SK-N-SH (cell line): Measurements from ENCODE around the gene GAS6. TPM values are rescaled to one million over a fixed set of nuclear protein-coding genes. Genes with fewer than 3 reads are reported as not detected.
A peak's percentile ranks its signal among the peaks of the same experiment; 100 is the strongest.

Source experiments
- CTCF ChIA-PET: fragments of 300-600, 350-600 bp; formaldehyde crosslinking; extraction: SDS; loops from one replicate; lab custom pipeline; 2021; lab: Yijun Ruan, JAX
- POLR2A ChIA-PET: fragments of 350-600 bp; sonication (Branson Sonifier 250); formaldehyde crosslinking; extraction: SDS; loops from one replicate; lab custom pipeline; 2020; ENCODE audit warnings: antibody characterized with exemption, inconsistent platforms; lab: Yijun Ruan, JAX
- DNase-seq: peaks from one replicate; pipeline ENCODE4 v3.0.0; 2012
- H2AFZ ChIP-seq: fragments of 200-600 bp; sonication (generic); 2 replicates; pipeline ENCODE4 v1.8.1; 2016; ENCODE audit warnings: antibody characterized with exemption, mild to moderate bottlenecking, low read depth
- H3F3A ChIP-seq: fragments of 200-600 bp; sonication (generic); replicated peaks from 2 replicates; pipeline ENCODE3; 2016; ENCODE audit warnings: antibody characterized with exemption, mild to moderate bottlenecking; ENCODE audit not compliant: insufficient read depth
- H3K27ac ChIP-seq, 2 experiments: fragments of 200-500 bp in 1 of 2; fragments of 200-600 bp in 1 of 2; sonication (Bioruptor generic) in 1 of 2; sonication (generic), shearing (Covaris generic) in 1 of 2; 2 replicates each; pipeline versions ENCODE4 v1.5.1 to v1.6.1; 2014 to 2016; ENCODE audit warnings: low read depth in 2 of 2, inconsistent platforms in 1 of 2, low read length in 1 of 2, mild to moderate bottlenecking in 1 of 2, mixed read lengths in 1 of 2
- H3K27me3 ChIP-seq: fragments of 200-600 bp; sonication (generic), shearing (Covaris generic); 2 replicates; pipeline ENCODE4 v1.6.1; 2016; ENCODE audit warnings: mixed run types; ENCODE audit not compliant: insufficient read depth
- H3K36me3 ChIP-seq, 2 experiments: fragments of 200-500 bp in 1 of 2; fragments of 200-600 bp in 1 of 2; sonication (Bioruptor generic) in 1 of 2; sonication (generic) in 1 of 2; replicated peaks in 1 of 2; 2 replicates each; pipeline versions ENCODE3 to v1.5.1; 2014 to 2016; ENCODE audit warnings: low read length in 1 of 2, mild to moderate bottlenecking in 1 of 2; ENCODE audit not compliant: insufficient read depth in 2 of 2, control insufficient read depth in 1 of 2
- H3K4me1 ChIP-seq, 2 experiments: fragments of 200-500 bp in 1 of 2; fragments of 200-600 bp in 1 of 2; sonication (Bioruptor generic) in 1 of 2; sonication (generic), shearing (Covaris generic) in 1 of 2; 2 replicates each; pipeline versions ENCODE4 v1.5.1 to v1.6.1; 2014 to 2016; ENCODE audit warnings: low read depth in 1 of 2, low read length in 1 of 2, mixed run types in 1 of 2; ENCODE audit not compliant: insufficient read depth in 2 of 2, control insufficient read depth in 1 of 2
- H3K4me2 ChIP-seq: fragments of 200-600 bp; sonication (generic), shearing (Covaris generic); 2 replicates; pipeline ENCODE4 v1.6.1; 2017; ENCODE audit warnings: mixed run types
- H3K4me3 ChIP-seq, 2 experiments: fragments of 200-500 bp in 1 of 2; fragments of 200-600 bp in 1 of 2; sonication (Bioruptor generic) in 1 of 2; sonication (generic), shearing (Covaris generic) in 1 of 2; 2 replicates each; pipeline versions ENCODE4 v1.5.1 to v1.8.1; 2014 to 2016; ENCODE audit warnings: low read depth in 2 of 2, inconsistent platforms in 1 of 2, low read length in 1 of 2, mild to moderate bottlenecking in 1 of 2, mixed read lengths in 1 of 2, moderate library complexity in 1 of 2
- H3K79me2 ChIP-seq: fragments of 200-600 bp; sonication (generic); 2 replicates; pipeline ENCODE4 v1.8.1; 2017; ENCODE audit warnings: mild to moderate bottlenecking; ENCODE audit not compliant: insufficient read depth
- H3K9ac ChIP-seq: fragments of 200-600 bp; sonication (generic); 2 replicates; pipeline ENCODE4 v1.6.1; 2017; ENCODE audit warnings: mixed run types
- H3K9me2 ChIP-seq: fragments of 200-600 bp; sonication (generic); 2 replicates; pipeline ENCODE4 v1.6.1; 2017; ENCODE audit warnings: mixed run types
- H3K9me3 ChIP-seq: fragments of 200-600 bp; sonication (generic); 2 replicates; pipeline ENCODE4 v1.6.1; 2017; ENCODE audit warnings: mixed run types, mild to moderate bottlenecking, moderate library complexity
- H4K20me1 ChIP-seq: fragments of 200-600 bp; sonication (generic); 2 replicates; pipeline ENCODE4 v1.6.1; 2017; ENCODE audit warnings: mild to moderate bottlenecking, mixed run types; ENCODE audit not compliant: insufficient read depth
- CHD2 ChIP-seq: fragments of 150-350 bp; IDR thresholded peaks from 2 replicates; pipeline ENCODE4 v1.6.1; 2018; ENCODE audit warnings: low read length; ENCODE audit not compliant: partially characterized antibody
- EP300 ChIP-seq, 2 experiments: IDR thresholded peaks; 2 replicates each; pipeline versions ENCODE4 v1.4.0 to v1.6.1; 2012; ENCODE audit warnings: borderline replicate concordance in 1 of 2, low read depth in 1 of 2, low read length in 1 of 2
- FOSL2 ChIP-seq: IDR thresholded peaks from 2 replicates; pipeline ENCODE4 v1.4.0; 2012; ENCODE audit warnings: low read depth, mild to moderate bottlenecking, moderate library complexity, borderline replicate concordance
- FOXJ3 ChIP-seq: sonication (generic); formaldehyde crosslinking; IDR thresholded peaks from 2 replicates; pipeline ENCODE4 v1.5.1; 2020; ENCODE audit warnings: mild to moderate bottlenecking, missing genetic modification reagents
- GATA2 ChIP-seq: sonication (generic); formaldehyde crosslinking; IDR thresholded peaks from 2 replicates; pipeline ENCODE4 v1.5.0; 2020; ENCODE audit warnings: mild to moderate bottlenecking, missing genetic modification reagents
- IRF3 ChIP-seq: fragments of 150-350 bp; IDR thresholded peaks from 2 replicates; pipeline ENCODE4 v1.6.1; 2016; ENCODE audit warnings: mild to moderate bottlenecking, low read depth, low read length
- MXI1 ChIP-seq: IDR thresholded peaks from 2 replicates; pipeline ENCODE4 v1.6.1; 2012; ENCODE audit warnings: mild to moderate bottlenecking, low read depth, low read length, improper control_type of control experiment
- NFIC ChIP-seq: IDR thresholded peaks from 2 replicates; pipeline ENCODE4 v1.4.0; 2012; ENCODE audit warnings: borderline replicate concordance
- NRF1 ChIP-seq: IDR thresholded peaks from 2 replicates; pipeline ENCODE4 v1.6.1; 2012; ENCODE audit warnings: low read depth, mild to moderate bottlenecking, low read length
- RAD21 ChIP-seq: IDR thresholded peaks from 2 replicates; pipeline ENCODE4 v1.6.1; 2012; ENCODE audit warnings: mild to moderate bottlenecking, low read length
- RXRA ChIP-seq: IDR thresholded peaks from 2 replicates; pipeline ENCODE4 v1.4.0; 2012; ENCODE audit warnings: low read depth, mild to moderate bottlenecking, borderline replicate concordance
- TCF12 ChIP-seq: IDR thresholded peaks from 2 replicates; pipeline ENCODE4 v1.4.0; 2012
- USF1 ChIP-seq: IDR thresholded peaks from 2 replicates; pipeline ENCODE4 v1.4.0; 2012; ENCODE audit warnings: low read depth, borderline replicate concordance
- USF2 ChIP-seq: fragments of 150-350 bp; IDR thresholded peaks from 2 replicates; pipeline ENCODE4 v1.6.1; 2017; ENCODE audit warnings: antibody characterized with exemption, low read length, low read depth, borderline replicate concordance
- WGBS: methylation state at CpG from one replicate; pipeline ENCODE4 v1.1.6; 2017; ENCODE audit warnings: low lambda C conversion rate; 5-methylcytosine and 5-hydroxymethylcytosine counted together
- polyA plus RNA-seq, 3 experiments: library from polyadenylated mRNA; depleted of rRNA; stranded (reverse); fragments of >200 nt; gene quantifications; 2 replicates each; pipeline ENCODE4 v1.2.3, GENCODE V29; 2012
- TF ChIP-seq, protein P1 (sequence below): IDR thresholded peaks from 2 replicates; pipeline ENCODE4 v1.4.0; 2012; ENCODE audit warnings: low read depth

The GAS6 gene
- polyA plus RNA-seq, 1 of the 3 experiments (the other 2 are of a cell fraction), result 380 TPM

DNA sequence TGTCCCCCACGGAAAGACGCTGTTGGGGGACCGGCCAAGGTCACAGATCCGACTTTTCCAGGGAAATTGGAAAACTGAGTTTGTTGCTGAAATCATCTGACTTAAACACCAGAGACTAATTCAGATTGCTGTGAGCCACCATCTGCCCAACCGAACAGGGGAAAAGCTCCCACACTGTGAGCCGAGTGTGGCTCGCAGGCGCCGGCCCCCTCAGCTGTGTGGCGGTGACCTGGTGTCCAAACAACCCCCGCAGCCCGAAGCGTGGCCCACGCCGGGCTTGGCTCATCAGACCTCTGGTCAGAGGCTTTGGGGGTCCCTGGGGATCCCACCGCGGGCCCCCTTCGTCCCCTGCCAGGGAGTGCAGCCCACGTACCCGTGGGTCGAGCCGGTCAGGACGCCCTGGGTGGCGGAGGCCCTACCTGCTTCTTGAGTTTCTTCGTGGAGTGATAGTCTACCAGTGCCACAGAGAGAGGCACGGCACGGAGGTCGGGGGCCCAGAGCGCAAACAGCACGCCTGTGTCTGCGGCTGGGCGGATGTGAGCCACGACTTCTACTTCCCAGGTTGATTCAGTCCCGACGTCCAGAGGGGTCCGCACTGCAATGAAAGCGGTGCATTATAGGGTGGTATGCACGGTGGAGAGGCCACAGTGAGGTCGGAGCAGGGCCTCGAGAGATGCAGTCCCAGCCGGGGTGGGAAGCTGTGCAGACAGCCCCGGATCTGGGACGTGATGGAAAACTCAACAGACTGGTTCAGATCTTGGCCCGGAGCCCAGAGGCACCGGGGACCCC, 40.7 kb downstream of the GAS6 start:
- CTCF ChIA-PET, result interaction anchor here (1.2 kb wide), 1 partner anchor 403 kb away, joined by 3 read pairs; no protein-coding TSS in a partner anchor
- Histone ChIP-seq H3F3A (peaks cover 37% of the 10 kb centered on the region), H2AFZ (no peak overlapping the region), H3K4me2 (no peak overlapping the region), H3K9me3 (no peaks in the 10 kb centered on the region), H3K27me3 (no peaks in the 10 kb centered on the region), H3K9ac (no peak overlapping the region), H3K4me1 (peaks cover 22 to 38% of the 10 kb centered on the region in 2 experiments; a peak in 3 of 4 replicates), H3K79me2 (no peaks in the 10 kb centered on the region; the same call in 1 of the 2 replicates), H3K4me3 (no peak overlapping the region), H3K36me3 (peaks cover 0 to 36% of the 10 kb centered on the region in 2 experiments), H4K20me1 (no peaks in the 10 kb centered on the region), H3K27ac (peak overlapping the region; percentile 93 to 98; a peak in 2 of 4 replicates), H3K9me2 (no peaks in the 10 kb centered on the region)
- POLR2A ChIA-PET, result no interaction called here
- 98% methylated on average over 18 of the region's 45 CpGs for WGBS
- TF ChIP-seq TCF12 (no peak), GATA2 (no peak), CHD2 (no peak), FOSL2 (no peak), USF2 (no peak), NFIC (no peak), RXRA (no peak), FOXJ3 (CRISPR knock-in tag) (no peak), EP300 (IDR thresholded peaks at IDR 0.05; ENCODE audit: borderline replicate concordance in 1 of 2, low read depth in 1 of 2, low read length in 1 of 2) (no peak), USF1 (no peak)
- no peak for DNase-seq

DNA sequence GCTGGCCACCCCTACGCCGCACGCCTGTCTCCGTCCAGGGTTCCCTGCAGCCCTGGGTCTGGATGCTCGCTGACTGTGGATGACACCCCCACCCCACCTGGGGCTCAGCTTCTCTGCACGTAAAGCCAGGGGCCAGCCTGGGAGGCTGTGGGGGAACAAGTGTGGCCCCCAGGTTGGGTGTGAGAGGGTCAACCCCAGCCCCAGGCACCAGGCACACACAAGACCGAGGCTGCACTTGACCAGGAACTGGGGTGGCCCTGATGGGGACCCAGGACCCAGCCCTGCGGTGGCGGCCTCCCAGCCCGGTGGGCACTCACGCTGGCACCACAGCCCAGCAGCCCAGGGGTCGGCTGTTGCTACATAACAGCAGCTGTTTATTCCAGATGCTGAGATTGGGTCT, 41.6 kb downstream of the GAS6 start:
- Histone ChIP-seq H3K9ac (0 out of 2 replicates have a peak overlapping the region, but pooled peaks have one; percentile 53), H3K79me2 (no peaks in the 10 kb centered on the region; the same call in 1 of the 2 replicates), H3K9me2 (no peaks in the 10 kb centered on the region), H2AFZ (no peak overlapping the region), H3K27me3 (no peaks in the 10 kb centered on the region), H3K27ac (peak overlapping the region; percentile 93 to 98), H3K4me3 (no peak overlapping the region), H3K4me1 (peaks cover 22 to 44% of the 10 kb centered on the region in 2 experiments; a peak in 3 of 4 replicates), H3K36me3 (peaks cover 0 to 32% of the 10 kb centered on the region in 2 experiments), H4K20me1 (no peaks in the 10 kb centered on the region), H3K9me3 (no peaks in the 10 kb centered on the region), H3K4me2 (peak overlapping the region; percentile 83; the same call in 1 of the 2 replicates), H3F3A (peaks cover 42% of the 10 kb centered on the region)
- TF ChIP-seq MXI1, result no peak
- TF ChIP-seq, protein P1, sequence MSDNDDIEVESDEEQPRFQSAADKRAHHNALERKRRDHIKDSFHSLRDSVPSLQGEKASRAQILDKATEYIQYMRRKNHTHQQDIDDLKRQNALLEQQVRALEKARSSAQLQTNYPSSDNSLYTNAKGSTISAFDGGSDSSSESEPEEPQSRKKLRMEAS, result no peak
- no peak for TF ChIP-seq FOSL2
- no peak for TF ChIP-seq RAD21
- no peak for TF ChIP-seq IRF3
- TF ChIP-seq FOXJ3 (CRISPR knock-in tag), result no peak
- no peak for TF ChIP-seq NRF1
- no peak for TF ChIP-seq CHD2
- CTCF ChIA-PET, result interaction anchor here (1.0 to 1.4 kb wide), 3 partner anchors 35 to 404 kb away, joined by 3 to 4 read pairs (median 3); no protein-coding TSS in a partner anchor
- WGBS, result no CpG with 5 or more reads among the region's 12 CpGs
- POLR2A ChIA-PET, result no interaction called here
- DNase-seq, result no peak
